Left lung (tissue), 10 donors: ENCODE data around the gene WDR37. TPM values are rescaled to one million over a fixed set of nuclear protein-coding genes. Genes with fewer than 3 reads are reported as not detected.

ENCODE experiments used
- ATAC-seq: fragments of 200-7000 bp; cut with Tn5 transposase; one replicate; pipeline ENCODE4 v1.9.1; 2020; ENCODE audit warnings: moderate library complexity
- DNase-seq, 4 donors: peaks; one replicate each; pipeline ENCODE4 v3.0.0-alpha.2; 2013 to 2020
- H3K27ac ChIP-seq, 2 donors: fragments of 200-600 bp; sonication (generic) in 1 of 2; one replicate each; pipeline versions ENCODE4 v1.5.0 to v1.8.0; 2020 to 2021
- H3K27me3 ChIP-seq, 2 donors: fragments of 200-600 bp; sonication (generic) in 1 of 2; one replicate each; pipeline versions ENCODE4 v1.5.0 to v1.8.0; 2020 to 2021
- H3K36me3 ChIP-seq, 2 donors: fragments of 200-600 bp; sonication (generic) in 1 of 2; one replicate each; pipeline versions ENCODE4 v1.5.0 to v1.8.0; 2020 to 2021
- H3K4me1 ChIP-seq, 2 donors: fragments of 200-600 bp; one replicate each; pipeline ENCODE4 v1.8.0; 2021
- H3K4me3 ChIP-seq, 2 donors: fragments of 200-600 bp; sonication (generic) in 1 of 2; one replicate each; pipeline versions ENCODE4 v1.5.0 to v1.8.0; 2020 to 2021; ENCODE audit warnings: mild to moderate bottlenecking in 1 of 2
- H3K9me3 ChIP-seq, 2 donors: fragments of 200-600 bp; sonication (generic) in 1 of 2; one replicate each; pipeline versions ENCODE4 v1.5.0 to v1.8.0; 2020 to 2021
- CTCF ChIP-seq, 2 donors: fragments of 200-600 bp; sonication (generic) in 1 of 2; IDR thresholded peaks; one replicate each; pipeline versions ENCODE4 v1.5.0 to v1.8.0; 2021; ENCODE audit warnings: antibody characterized with exemption in 2 of 2
- intact Hi-C, 2 donors: fragments of 100-400 bp; cut with DNase I; formaldehyde crosslinking; loops; one replicate each; pipeline versions ENCODE4 v1.11.2 to v1.14.2; 2022
- polyA plus RNA-seq, 6 donors: library from polyadenylated mRNA; unstranded; fragments of 120-200 nt; gene quantifications; one replicate each; pipeline ENCODE4 v1.2.1, GENCODE V29; 2013; ENCODE audit not compliant: insufficient read length in 6 of 6
- total RNA-seq, 2 donors: library from RNA; stranded (reverse); fragmentation: NEBNext Ultra II Directional; extraction: Animal tissue kit (Norgen Biotek cat#: 25700); gene quantifications; one replicate each; pipeline ENCODE4 v1.2.1, GENCODE V29; 2021
- donor health status: DM: no; HTN: yes; CAD: no.
- donor health status: DM: no; HTN: no; CAD: no.

Gene WDR37
- total and polyA plus RNA-seq, 8 donors: 16.1 to 23.8 (median 18.1) TPM

GRCh38 chr10:1179346-1180070, 123.3 kb downstream of the WDR37 start:
- Histone ChIP-seq H3K9me3 (no peaks in the 10 kb centered on the region), H3K4me1 (no peaks in the 10 kb centered on the region), H3K27ac (no peak overlapping the region), H3K27me3 (peaks cover 0 to 20% of the 10 kb centered on the region in 2 donors), H3K4me3 (no peak overlapping the region), H3K36me3 (no peaks in the 10 kb centered on the region)
- intact Hi-C loops: no loop called here
- peak in 1 of 4 donors; percentile 4 for DNase-seq
- TF ChIP-seq CTCF (IDR thresholded peaks at IDR 0.05): no peak
- no peak for ATAC-seq

GRCh38 chr10:1180071-1180730, 124.0 kb downstream of the WDR37 start:
- no peak for ATAC-seq
- Histone ChIP-seq H3K4me1 (no peaks in the 10 kb centered on the region), H3K9me3 (no peaks in the 10 kb centered on the region), H3K36me3 (no peaks in the 10 kb centered on the region), H3K27ac (no peak overlapping the region), H3K27me3 (peaks cover 0 to 23% of the 10 kb centered on the region in 2 donors), H3K4me3 (no peak overlapping the region)
- peak in 1 of 4 donors; percentile 17 for DNase-seq
- no peak for TF ChIP-seq CTCF (IDR thresholded peaks at IDR 0.05)
- intact Hi-C loops: no loop called here

GRCh38 chr10:1180836-1181235, 124.7 kb downstream of the WDR37 start:
- ATAC-seq: no peak

More at GRCh38 chr10:1180836-1181235, 124.7 kb downstream of the WDR37 start:
- Histone ChIP-seq H3K36me3 (no peaks in the 10 kb centered on the region), H3K4me3 (no peak overlapping the region), H3K4me1 (no peaks in the 10 kb centered on the region), H3K27ac (no peak overlapping the region), H3K9me3 (no peaks in the 10 kb centered on the region), H3K27me3 (peaks cover 0 to 23% of the 10 kb centered on the region in 2 donors)
- no peak for TF ChIP-seq CTCF (IDR thresholded peaks at IDR 0.05)
- intact Hi-C loops: no loop called here
- DNase-seq: peak in 1 of 4 donors; percentile 3

Other genes starting within 250 kb of the WDR37 start
- gene LARP4B, start 124.7 kb upstream of the WDR37 start, total RNA-seq: 100 to 1,000 TPM; 121 to 122 TPM
- gene LARP4B, start 124.7 kb upstream of the WDR37 start, polyA plus RNA-seq: 10 to 100 TPM; 45.1 to 61.1 (median 51.2) TPM
- 10 to 100 TPM; 33.2 to 46.9 TPM for gene GTPBP4, start 68.0 kb upstream of the WDR37 start, total RNA-seq
- 10 to 100 TPM; 47.9 to 62.7 (median 55.4) TPM for gene GTPBP4, start 68.0 kb upstream of the WDR37 start, polyA plus RNA-seq
- gene IDI2, start 30.5 kb upstream of the WDR37 start, total RNA-seq: not detected
- under 1 TPM in 3 of 6 donors, not detected in 3; 0.17 to 0.24 (median 0.17) TPM for gene IDI2, start 30.5 kb upstream of the WDR37 start, polyA plus RNA-seq
- gene IDI1, start 7.3 kb upstream of the WDR37 start, total RNA-seq: 100 to 1,000 TPM in 1 of 2 donors, 10 to 100 TPM in 1; 61.1 to 101 TPM
- 10 to 100 TPM; 43.7 to 85.0 (median 62.6) TPM for gene IDI1, start 7.3 kb upstream of the WDR37 start, polyA plus RNA-seq